ENCODE results near the gene PLEKHN1.

The PLEKHN1 gene

DNA sequence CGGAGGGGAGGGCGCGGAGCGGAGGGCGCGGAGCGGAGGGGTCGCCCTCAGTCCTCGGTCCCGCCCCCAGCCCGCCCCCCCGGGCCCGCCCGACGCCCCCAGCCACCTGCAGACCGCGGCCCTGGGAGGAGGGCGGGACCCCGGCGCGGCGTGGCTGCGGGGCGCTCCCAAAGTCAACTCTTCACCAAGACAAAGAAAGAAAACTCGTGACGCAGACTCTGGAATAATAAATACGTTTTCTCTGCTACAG lies 32.4 kb downstream of the PLEKHN1 start:
- Histone ChIP-seq H3K4me3 (ENCODE audit: low read depth in 1 of 2, low read length in 2 of 2) (no peak overlapping the region), H3K4me1 (ENCODE audit: insufficient read depth, low read length) (peaks cover 8% of the 10 kb centered on the region; the same call in 1 of the 2 replicates), H3K79me2 (ENCODE audit: insufficient read depth, low read length) (no peaks in the 10 kb centered on the region), H3K27me3 (ENCODE audit: insufficient read depth, low read length, poor library complexity) (peaks cover 42% of the 10 kb centered on the region), H3K36me3 (ENCODE audit: insufficient read depth, low read length) (no peaks in the 10 kb centered on the region), H2AFZ (ENCODE audit: low read depth, low read length) (no peak overlapping the region), H3K27ac (ENCODE audit: low read length) (no peak overlapping the region), H3K4me2 (ENCODE audit: insufficient read depth, low read length) (no peak overlapping the region), H4K20me1 (ENCODE audit: insufficient read depth, low read length) (peaks cover 13% of the 10 kb centered on the region), H3K9me3 (ENCODE audit: insufficient read depth, low read length, severe bottlenecking) (no peaks in the 10 kb centered on the region), H3K9ac (ENCODE audit: low read depth, low read length) (no peak overlapping the region)
- ATAC-seq (ENCODE audit: insufficient read depth, low read depth) (no peak), DNase-seq (no peak)
- TF ChIP-seq, protein P1, sequence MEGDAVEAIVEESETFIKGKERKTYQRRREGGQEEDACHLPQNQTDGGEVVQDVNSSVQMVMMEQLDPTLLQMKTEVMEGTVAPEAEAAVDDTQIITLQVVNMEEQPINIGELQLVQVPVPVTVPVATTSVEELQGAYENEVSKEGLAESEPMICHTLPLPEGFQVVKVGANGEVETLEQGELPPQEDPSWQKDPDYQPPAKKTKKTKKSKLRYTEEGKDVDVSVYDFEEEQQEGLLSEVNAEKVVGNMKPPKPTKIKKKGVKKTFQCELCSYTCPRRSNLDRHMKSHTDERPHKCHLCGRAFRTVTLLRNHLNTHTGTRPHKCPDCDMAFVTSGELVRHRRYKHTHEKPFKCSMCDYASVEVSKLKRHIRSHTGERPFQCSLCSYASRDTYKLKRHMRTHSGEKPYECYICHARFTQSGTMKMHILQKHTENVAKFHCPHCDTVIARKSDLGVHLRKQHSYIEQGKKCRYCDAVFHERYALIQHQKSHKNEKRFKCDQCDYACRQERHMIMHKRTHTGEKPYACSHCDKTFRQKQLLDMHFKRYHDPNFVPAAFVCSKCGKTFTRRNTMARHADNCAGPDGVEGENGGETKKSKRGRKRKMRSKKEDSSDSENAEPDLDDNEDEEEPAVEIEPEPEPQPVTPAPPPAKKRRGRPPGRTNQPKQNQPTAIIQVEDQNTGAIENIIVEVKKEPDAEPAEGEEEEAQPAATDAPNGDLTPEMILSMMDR (IDR thresholded peaks at IDR 0.05; ENCODE audit: borderline replicate concordance, extremely low read depth, low read length, poor library complexity, severe bottlenecking), result no peak
- no peak for TF ChIP-seq EZH2 (IDR thresholded peaks at IDR 0.05; ENCODE audit: borderline replicate concordance, low read depth, low read length, severe bottlenecking)

DNA sequence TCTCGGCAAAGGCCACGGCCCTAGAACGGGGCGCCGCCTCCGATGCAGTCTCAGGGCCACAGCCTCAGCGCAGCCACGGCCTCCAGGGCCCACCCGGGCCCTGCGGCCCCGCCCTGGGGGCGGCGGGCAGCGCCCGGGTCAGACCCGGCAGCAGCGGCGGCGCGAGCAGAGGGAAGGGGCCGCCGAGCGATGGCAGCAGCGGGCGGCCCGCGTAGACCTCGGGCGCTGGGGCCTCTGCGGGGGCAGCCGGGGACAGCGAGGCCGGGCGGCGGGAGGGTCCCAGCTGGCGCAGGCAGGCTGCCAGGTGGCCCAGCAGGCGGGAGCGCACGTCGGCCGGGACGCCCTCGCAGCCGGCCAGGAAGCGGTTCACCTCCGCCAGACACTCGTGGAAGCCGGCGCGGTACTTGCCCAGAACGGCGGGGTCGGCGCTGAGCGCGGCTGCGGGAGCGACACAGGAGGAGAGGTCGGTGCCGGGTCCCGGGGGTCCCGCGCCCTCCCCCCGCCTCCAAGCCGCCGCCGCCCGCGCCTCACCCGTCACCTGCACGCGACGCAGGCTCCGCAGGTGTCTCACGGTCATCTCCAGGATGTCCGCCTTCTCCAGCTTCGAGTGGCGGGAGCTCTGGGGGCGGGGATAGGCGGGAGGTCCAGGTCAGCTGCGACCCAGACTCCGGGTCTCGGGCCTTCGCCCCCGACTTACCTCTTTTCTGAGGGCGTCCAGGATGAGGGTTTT lies 32.9 kb downstream of the PLEKHN1 start:
- Histone ChIP-seq H3K4me2 (ENCODE audit: insufficient read depth, low read length) (peak overlapping the region; percentile 42), H2AFZ (ENCODE audit: low read depth, low read length) (no peak overlapping the region), H3K4me1 (ENCODE audit: insufficient read depth, low read length) (peaks cover 8% of the 10 kb centered on the region; the same call in 1 of the 2 replicates), H3K27me3 (ENCODE audit: insufficient read depth, low read length, poor library complexity) (peaks cover 46% of the 10 kb centered on the region), H3K9me3 (ENCODE audit: insufficient read depth, low read length, severe bottlenecking) (no peaks in the 10 kb centered on the region), H4K20me1 (ENCODE audit: insufficient read depth, low read length) (peaks cover 16% of the 10 kb centered on the region), H3K79me2 (ENCODE audit: insufficient read depth, low read length) (no peaks in the 10 kb centered on the region), H3K4me3 (ENCODE audit: low read depth in 1 of 2, low read length in 2 of 2) (no peak overlapping the region), H3K9ac (ENCODE audit: low read depth, low read length) (no peak overlapping the region), H3K36me3 (ENCODE audit: insufficient read depth, low read length) (no peaks in the 10 kb centered on the region), H3K27ac (ENCODE audit: low read length) (no peak overlapping the region)
- ATAC-seq (ENCODE audit: insufficient read depth, low read depth) (peak; percentile 24; the same call in 2 of the 3 replicates), DNase-seq (no peak)
- TF ChIP-seq, protein P1 (IDR thresholded peaks at IDR 0.05; ENCODE audit: borderline replicate concordance, extremely low read depth, low read length, poor library complexity, severe bottlenecking), result no peak
- TF ChIP-seq EZH2 (IDR thresholded peaks at IDR 0.05; ENCODE audit: borderline replicate concordance, low read depth, low read length, severe bottlenecking), result peak; percentile 75

DNA sequence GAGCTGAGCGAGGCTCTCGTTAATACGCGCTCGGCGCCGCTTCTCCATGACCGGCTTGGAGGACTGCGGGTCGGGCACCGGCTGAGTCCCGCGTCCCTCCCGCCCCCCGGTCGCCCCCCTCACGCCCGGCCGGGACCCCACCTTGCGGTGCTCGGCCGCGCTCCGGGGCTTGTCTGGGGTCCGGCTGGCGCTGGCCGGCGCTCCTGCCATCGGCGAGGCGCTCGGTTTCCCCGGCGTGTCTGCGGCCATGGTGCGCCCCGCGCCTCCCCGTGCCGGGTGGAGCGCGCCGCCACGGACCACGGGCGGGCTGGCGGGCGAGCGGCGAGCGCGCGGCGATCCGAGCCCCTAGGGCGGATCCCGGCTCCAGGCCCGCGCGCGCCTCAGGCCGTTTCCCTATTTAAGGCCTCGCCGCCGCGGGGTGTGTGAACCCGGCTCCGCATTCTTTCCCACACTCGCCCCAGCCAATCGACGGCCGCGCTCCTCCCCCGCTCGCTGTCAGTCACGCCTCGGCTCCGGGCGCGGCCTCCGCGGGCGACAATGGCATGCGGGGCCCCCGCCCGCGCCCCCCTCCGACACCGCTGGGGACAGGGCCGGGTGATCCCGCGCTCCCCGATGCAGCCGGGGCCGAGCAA lies 33.6 kb downstream of the PLEKHN1 start, which contains the start of gene HES4:
TSS of gene HES4 (minus strand) at position 373 of the 632 bp plus-strand sequence. CDS start at position 249, 124 bp downstream.
- Histone ChIP-seq H3K27ac (ENCODE audit: low read length) (no peak within 1 kb of the TSS), H2AFZ (ENCODE audit: low read depth, low read length) (no peak within 1 kb of the TSS), H3K36me3 (ENCODE audit: insufficient read depth, low read length) (no peaks in the 10 kb centered on the region), H3K4me2 (ENCODE audit: insufficient read depth, low read length) (peak within 1 kb of the TSS; percentile 42), H3K27me3 (ENCODE audit: insufficient read depth, low read length, poor library complexity) (peaks cover 52% of the 10 kb centered on the region), H3K4me3 (ENCODE audit: low read depth in 1 of 2, low read length in 2 of 2) (no peak within 1 kb of the TSS; a peak in 1 of 4 replicates), H3K9ac (ENCODE audit: low read depth, low read length) (no peak within 1 kb of the TSS), H3K4me1 (ENCODE audit: insufficient read depth, low read length) (peaks cover 8% of the 10 kb centered on the region; the same call in 1 of the 2 replicates), H4K20me1 (ENCODE audit: insufficient read depth, low read length) (peaks cover 21% of the 10 kb centered on the region), H3K9me3 (ENCODE audit: insufficient read depth, low read length, severe bottlenecking) (no peaks in the 10 kb centered on the region), H3K79me2 (ENCODE audit: insufficient read depth, low read length) (no peaks in the 10 kb centered on the region)
- DNase-seq (peak; percentile 55), ATAC-seq (ENCODE audit: insufficient read depth, low read depth) (peak; percentile 66)
- no peak for TF ChIP-seq EZH2 (IDR thresholded peaks at IDR 0.05; ENCODE audit: borderline replicate concordance, low read depth, low read length, severe bottlenecking)
- TF ChIP-seq, protein P1 (IDR thresholded peaks at IDR 0.05; ENCODE audit: borderline replicate concordance, extremely low read depth, low read length, poor library complexity, severe bottlenecking), result no peak
